H9 (cell line): Measurements from ENCODE around the gene ZNF408. TPM values are rescaled to one million over a fixed set of nuclear protein-coding genes. Genes with fewer than 3 reads are reported as not detected.
A peak's percentile ranks its signal among the peaks of the same experiment; 100 is the strongest.

Source experiments
- DNase-seq: peaks from one replicate; pipeline ENCODE4 v3.0.0-alpha.2; 2017
- H2AFZ ChIP-seq: one replicate; pipeline ENCODE4 v1.6.1; 2013; ENCODE audit warnings: mild to moderate bottlenecking, low read length, control low read depth, moderate library complexity
- H2AK5ac ChIP-seq: 2 replicates; pipeline ENCODE4 v1.6.1; 2013; ENCODE audit warnings: low read length, control low read depth, mixed read lengths; ENCODE audit not compliant: insufficient read length
- H2BK120ac ChIP-seq: one replicate; pipeline ENCODE4 v1.6.1; 2013; ENCODE audit warnings: low read depth, mild to moderate bottlenecking, low read length, control low read depth, inconsistent platforms; ENCODE audit not compliant: poor library complexity, severe bottlenecking
- H2BK12ac ChIP-seq: 2 replicates; pipeline ENCODE4 v1.6.1; 2013; ENCODE audit warnings: low read length, control low read depth, mixed read lengths, low read depth; ENCODE audit not compliant: insufficient read length
- H2BK15ac ChIP-seq: 2 replicates; pipeline ENCODE4 v1.6.1; 2013; ENCODE audit warnings: low read depth, low read length, control low read depth
- H2BK20ac ChIP-seq: one replicate; pipeline ENCODE4 v1.6.1; 2013; ENCODE audit warnings: low read depth, mild to moderate bottlenecking, low read length, control low read depth, inconsistent platforms; ENCODE audit not compliant: poor library complexity, severe bottlenecking
- H2BK5ac ChIP-seq: 2 replicates; pipeline ENCODE4 v1.6.1; 2013; ENCODE audit warnings: low read length, control low read depth, mixed read lengths; ENCODE audit not compliant: insufficient read length
- H3K14ac ChIP-seq: 2 replicates; pipeline ENCODE4 v1.6.1; 2013; ENCODE audit warnings: low read length, control low read depth; ENCODE audit not compliant: insufficient read depth
- H3K18ac ChIP-seq: 2 replicates; pipeline ENCODE4 v1.6.1; 2013; ENCODE audit warnings: low read depth, mild to moderate bottlenecking, mixed read lengths, low read length, control low read depth; ENCODE audit not compliant: insufficient read length
- H3K23ac ChIP-seq: 2 replicates; pipeline ENCODE4 v1.6.1; 2013; ENCODE audit warnings: low read length, control low read depth, mixed read lengths, low read depth; ENCODE audit not compliant: insufficient read length
- H3K23me2 ChIP-seq: 2 replicates; pipeline ENCODE4 v1.6.1; 2013; ENCODE audit warnings: low read depth, mild to moderate bottlenecking, mixed read lengths, low read length, control low read depth; ENCODE audit not compliant: insufficient read length, poor library complexity, severe bottlenecking
- H3K27ac ChIP-seq: 2 replicates; pipeline ENCODE4 v1.5.1; 2013; ENCODE audit warnings: low read length, control low read depth, mixed read lengths, low read depth; ENCODE audit not compliant: insufficient read length
- H3K27me3 ChIP-seq: 2 replicates; pipeline ENCODE4 v1.6.1; 2013; ENCODE audit warnings: low read length, control low read depth, inconsistent platforms; ENCODE audit not compliant: insufficient read depth
- H3K4ac ChIP-seq: 2 replicates; pipeline ENCODE4 v1.6.1; 2013; ENCODE audit warnings: low read depth, mild to moderate bottlenecking, control low read depth, inconsistent platforms, low read length, moderate library complexity
- H3K4me1 ChIP-seq: 2 replicates; pipeline ENCODE4 v1.6.1; 2013; ENCODE audit warnings: low read length, control low read depth, inconsistent platforms; ENCODE audit not compliant: insufficient read depth
- H3K4me2 ChIP-seq: 2 replicates; pipeline ENCODE4 v1.6.1; 2013; ENCODE audit warnings: low read length, control low read depth, mixed read lengths; ENCODE audit not compliant: insufficient read length, insufficient read depth
- H3K56ac ChIP-seq: 2 replicates; pipeline ENCODE4 v1.6.1; 2013; ENCODE audit warnings: low read depth, mild to moderate bottlenecking, mixed read lengths, low read length, control low read depth; ENCODE audit not compliant: insufficient read length
- H3K79me1 ChIP-seq: 2 replicates; pipeline ENCODE4 v1.6.1; 2013; ENCODE audit warnings: low read depth, mild to moderate bottlenecking, moderate library complexity, low read length, control low read depth, inconsistent platforms; ENCODE audit not compliant: insufficient read depth, poor library complexity, severe bottlenecking
- H3K79me2 ChIP-seq: 2 replicates; pipeline ENCODE4 v1.6.1; 2013; ENCODE audit warnings: low read length, control low read depth, inconsistent platforms; ENCODE audit not compliant: insufficient read depth
- H3K9ac ChIP-seq: 2 replicates; pipeline ENCODE4 v1.6.1; 2013; ENCODE audit warnings: low read length, control low read depth, mixed read lengths; ENCODE audit not compliant: insufficient read length; ENCODE audit errors: extremely low read depth
- H3K9me3 ChIP-seq: one replicate; pipeline ENCODE4 v1.6.1; 2013; ENCODE audit warnings: low read depth, low read length, inconsistent platforms; ENCODE audit not compliant: control insufficient read depth
- H3T11ph ChIP-seq: one replicate; pipeline ENCODE4 v1.6.1; 2013; ENCODE audit warnings: mild to moderate bottlenecking, low read length, control low read depth, inconsistent platforms
- H4K20me1 ChIP-seq: one replicate; pipeline ENCODE4 v1.6.1; 2013; ENCODE audit not compliant: control insufficient read depth, insufficient read length, insufficient read depth
- H4K5ac ChIP-seq: 2 replicates; pipeline ENCODE4 v1.6.1; 2013; ENCODE audit warnings: low read depth, mild to moderate bottlenecking, mixed read lengths, low read length, control low read depth; ENCODE audit not compliant: insufficient read length
- H4K8ac ChIP-seq: replicated peaks from 2 replicates; pipeline ENCODE4 v1.6.1; 2013; ENCODE audit warnings: low read length, control low read depth, mixed read lengths, low read depth; ENCODE audit not compliant: insufficient read length
- H4K91ac ChIP-seq: 2 replicates; pipeline ENCODE4 v1.6.1; 2013; ENCODE audit warnings: low read depth, mild to moderate bottlenecking, moderate library complexity, mixed read lengths, low read length, control low read depth; ENCODE audit not compliant: insufficient read length
- H3K27ac Mint-ChIP-seq, 3 experiments: 2 replicates in 2 of 3; 3 replicates in 1 of 3; pipeline ENCODE4 v1.8.0; 2020 to 2021; ENCODE audit warnings: mixed read lengths in 3 of 3, mild to moderate bottlenecking in 1 of 3, moderate library complexity in 1 of 3
- H3K27me3 Mint-ChIP-seq: 2 replicates; pipeline ENCODE4 v1.8.0; 2021; ENCODE audit warnings: low read depth, mild to moderate bottlenecking, moderate library complexity, mixed read lengths
- H3K36me3 Mint-ChIP-seq, 3 experiments: 2 replicates in 2 of 3; 3 replicates in 1 of 3; pipeline ENCODE4 v1.8.0; 2020 to 2021; ENCODE audit warnings: low read depth in 3 of 3, mixed read lengths in 3 of 3; ENCODE audit not compliant: insufficient read depth in 1 of 3
- H3K4me1 Mint-ChIP-seq, 2 experiments: 2 replicates each; pipeline ENCODE4 v1.8.0; 2020; ENCODE audit warnings: mixed read lengths in 2 of 2
- H3K4me3 Mint-ChIP-seq, 2 experiments: 2 replicates in 1 of 2; 3 replicates in 1 of 2; pipeline ENCODE4 v1.8.0; 2020 to 2021; ENCODE audit warnings: mild to moderate bottlenecking in 2 of 2, mixed read lengths in 2 of 2, moderate library complexity in 1 of 2
- H3K9me3 Mint-ChIP-seq, 2 experiments: 2 replicates in 1 of 2; 3 replicates in 1 of 2; pipeline ENCODE4 v1.8.0; 2020; ENCODE audit warnings: mild to moderate bottlenecking in 2 of 2, mixed read lengths in 2 of 2, moderate library complexity in 1 of 2
- WGBS: extraction: QIAGEN DNeasy Blood & Tissue Kit; methylation state at CpG from one replicate; pipeline ENCODE4 v1.1.7; 2013; ENCODE audit warnings: missing lambda C conversion rate, low lambda C conversion rate, mixed read lengths; ENCODE audit not compliant: insufficient read length; ENCODE audit errors: extremely low coverage; 5-methylcytosine and 5-hydroxymethylcytosine counted together
- total RNA-seq: library from RNA; stranded (reverse); gene quantifications from 2 replicates; pipeline ENCODE4 v1.2.1, GENCODE V29; 2021
- TF ChIP-seq, protein P1 (sequence below): fragments of 200-600 bp; sonication (generic); conservative IDR thresholded peaks from 3 replicates; pipeline ENCODE4 v1.8.0; 2021; ENCODE audit warnings: antibody characterized with exemption, mild to moderate bottlenecking

Gene ZNF408
- total RNA-seq, 1 experiment from 2014 or later: 16.6 TPM

DNA sequence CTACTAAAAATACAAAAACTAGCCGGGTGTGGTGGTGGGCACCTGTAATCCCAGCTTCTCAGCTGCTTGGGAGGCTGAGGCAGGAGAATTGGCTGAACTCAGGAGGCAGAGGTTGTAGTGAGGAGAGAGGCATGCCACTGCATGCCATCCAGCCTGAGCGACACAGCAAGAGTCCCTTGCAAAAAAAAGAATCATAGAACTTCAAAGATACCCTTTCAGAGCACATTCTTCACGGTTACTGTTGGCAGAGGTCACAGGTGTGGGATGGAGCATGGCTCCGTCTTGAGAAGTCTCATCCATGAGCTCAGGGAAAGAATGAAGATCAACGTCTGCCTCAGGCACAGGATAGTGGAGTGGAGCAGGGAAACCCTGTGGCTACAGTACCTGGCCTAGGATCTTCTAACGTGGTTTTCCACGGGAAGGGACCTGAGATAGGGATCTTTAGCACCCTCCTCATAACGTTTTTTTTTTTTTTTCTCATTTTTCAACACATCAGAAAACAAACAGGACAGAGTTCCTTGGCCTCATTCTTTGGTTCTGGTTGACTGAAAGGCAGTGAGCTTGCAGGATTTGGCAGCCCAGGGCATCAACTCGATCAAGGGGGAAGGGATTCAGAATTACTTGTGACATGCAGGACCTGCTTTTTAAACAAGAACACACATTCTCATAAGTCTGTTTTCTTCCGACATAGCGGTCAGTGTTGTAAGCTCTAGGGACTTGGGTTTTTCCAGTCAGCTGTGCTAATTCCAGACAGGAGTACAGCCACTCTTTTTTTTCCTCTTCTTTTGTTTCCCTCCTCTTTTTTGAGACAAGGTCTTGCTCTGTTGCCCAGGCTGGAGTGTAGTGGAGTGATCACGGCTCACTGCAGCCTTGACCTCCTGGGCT, 41.0 kb downstream of the ZNF408 start:
- no peak for DNase-seq
- TF ChIP-seq, protein P1, sequence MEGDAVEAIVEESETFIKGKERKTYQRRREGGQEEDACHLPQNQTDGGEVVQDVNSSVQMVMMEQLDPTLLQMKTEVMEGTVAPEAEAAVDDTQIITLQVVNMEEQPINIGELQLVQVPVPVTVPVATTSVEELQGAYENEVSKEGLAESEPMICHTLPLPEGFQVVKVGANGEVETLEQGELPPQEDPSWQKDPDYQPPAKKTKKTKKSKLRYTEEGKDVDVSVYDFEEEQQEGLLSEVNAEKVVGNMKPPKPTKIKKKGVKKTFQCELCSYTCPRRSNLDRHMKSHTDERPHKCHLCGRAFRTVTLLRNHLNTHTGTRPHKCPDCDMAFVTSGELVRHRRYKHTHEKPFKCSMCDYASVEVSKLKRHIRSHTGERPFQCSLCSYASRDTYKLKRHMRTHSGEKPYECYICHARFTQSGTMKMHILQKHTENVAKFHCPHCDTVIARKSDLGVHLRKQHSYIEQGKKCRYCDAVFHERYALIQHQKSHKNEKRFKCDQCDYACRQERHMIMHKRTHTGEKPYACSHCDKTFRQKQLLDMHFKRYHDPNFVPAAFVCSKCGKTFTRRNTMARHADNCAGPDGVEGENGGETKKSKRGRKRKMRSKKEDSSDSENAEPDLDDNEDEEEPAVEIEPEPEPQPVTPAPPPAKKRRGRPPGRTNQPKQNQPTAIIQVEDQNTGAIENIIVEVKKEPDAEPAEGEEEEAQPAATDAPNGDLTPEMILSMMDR: no peak
- H3K23me2 ChIP-seq: no peaks in the 10 kb centered on the region
- H2AFZ ChIP-seq: no peak overlapping the region
- H4K20me1 ChIP-seq: no peaks in the 10 kb centered on the region
- no peak overlapping the region for H3K27ac ChIP-seq
- no peaks in the 10 kb centered on the region for H3K27me3 ChIP-seq
- H3K79me2 ChIP-seq: no peaks in the 10 kb centered on the region
- H3K4me3 Mint-ChIP-seq: no peak overlapping the region
- no peak overlapping the region for H4K91ac ChIP-seq
- no peak overlapping the region for H2BK12ac ChIP-seq
- no peak overlapping the region for H3K4me2 ChIP-seq
- H2BK120ac ChIP-seq: no peak overlapping the region
- no peaks in the 10 kb centered on the region for H3K9me3 ChIP-seq
- H3K27ac Mint-ChIP-seq: peak overlapping the region in 1 of 3 experiments; percentile 91; a peak in 2 of 7 replicates
- no peak overlapping the region for H3K4ac ChIP-seq
- no peak overlapping the region for H3K56ac ChIP-seq
- H2BK20ac ChIP-seq: no peak overlapping the region
- no peaks in the 10 kb centered on the region for H3K79me1 ChIP-seq
- no CpG with 5 or more reads among the region's 12 CpGs for WGBS
- peaks cover 6 to 10% of the 10 kb centered on the region in 2 experiments for H3K4me1 Mint-ChIP-seq
- no peak overlapping the region for H3K18ac ChIP-seq
- no peak overlapping the region for H3K23ac ChIP-seq
- H3T11ph ChIP-seq: no peak overlapping the region
- H3K36me3 Mint-ChIP-seq: peaks cover 38 to 62% (median 53%) of the 10 kb centered on the region in 3 experiments; a peak in 6 of 7 replicates
- H4K8ac ChIP-seq: no peak overlapping the region
- no peak overlapping the region for H2AK5ac ChIP-seq
- no peak overlapping the region for H4K5ac ChIP-seq
- H3K9ac ChIP-seq: no peak overlapping the region
- H3K27me3 Mint-ChIP-seq: no peaks in the 10 kb centered on the region
- H2BK5ac ChIP-seq: no peak overlapping the region
- no peaks in the 10 kb centered on the region for H3K4me1 ChIP-seq
- H3K14ac ChIP-seq: no peak overlapping the region
- no peak overlapping the region for H2BK15ac ChIP-seq
- no peaks in the 10 kb centered on the region; a peak in 1 of 5 replicates for H3K9me3 Mint-ChIP-seq
